Osteoblast (primary cell): ENCODE measurements around the gene PALS1. TPM values are rescaled to one million over a fixed set of nuclear protein-coding genes. Genes with fewer than 3 reads are reported as not detected.
A peak's percentile ranks its signal among the peaks of the same experiment; 100 is the strongest.

Experiments used
- DNase-seq: peaks from one replicate; pipeline ENCODE4 v3.0.0; 2011; ENCODE audit warnings: low spot score, mixed read lengths; ENCODE audit not compliant: insufficient read length; ENCODE audit errors: missing footprints
- H2AFZ ChIP-seq: 2 replicates; pipeline ENCODE4 v1.6.0; 2011; ENCODE audit warnings: mild to moderate bottlenecking, low read length
- H3K27ac ChIP-seq: 2 replicates; pipeline ENCODE4 v1.5.1; 2011; ENCODE audit warnings: mild to moderate bottlenecking, low read depth, low read length, moderate library complexity
- H3K27me3 ChIP-seq: 2 replicates; pipeline ENCODE4 v1.6.0; 2012; ENCODE audit warnings: mild to moderate bottlenecking, control low read depth, inconsistent platforms, low read length, moderate library complexity; ENCODE audit not compliant: insufficient read depth
- H3K36me3 ChIP-seq: 2 replicates; pipeline ENCODE4 v1.5.1; 2011; ENCODE audit warnings: mild to moderate bottlenecking, low read length, control low read depth, moderate library complexity; ENCODE audit not compliant: insufficient read depth
- H3K4me1 ChIP-seq: 2 replicates; pipeline ENCODE4 v1.5.1; 2011; ENCODE audit warnings: mild to moderate bottlenecking, low read length, control low read depth, moderate library complexity; ENCODE audit not compliant: insufficient read depth
- H3K4me2 ChIP-seq: 2 replicates; pipeline ENCODE4 v1.6.0; 2011; ENCODE audit warnings: mild to moderate bottlenecking, low read length; ENCODE audit not compliant: insufficient read depth
- H3K4me3 ChIP-seq: fragments of 200-600 bp; sonication (generic); 3 replicates; pipeline ENCODE4 v1.5.1; 2012; ENCODE audit warnings: mild to moderate bottlenecking, low read length, inconsistent platforms; ENCODE audit not compliant: insufficient read depth
- H3K79me2 ChIP-seq: 2 replicates; pipeline ENCODE4 v1.6.0; 2012; ENCODE audit warnings: mild to moderate bottlenecking, low read length, control low read depth, inconsistent platforms; ENCODE audit not compliant: insufficient read depth
- H3K9me3 ChIP-seq: 2 replicates; pipeline ENCODE4 v1.5.1; 2011; ENCODE audit warnings: low read depth, low read length, control low read depth
- H4K20me1 ChIP-seq: 2 replicates; pipeline ENCODE4 v1.6.0; 2012; ENCODE audit warnings: mild to moderate bottlenecking, low read length, control low read depth; ENCODE audit not compliant: insufficient read depth
- total RNA-seq: library from RNA; depleted of rRNA; stranded (reverse); fragments of >200 nt; gene quantifications from 2 replicates; pipeline ENCODE4 v1.2.3, GENCODE V29; 2012
- TF ChIP-seq, protein P1 (sequence below): IDR thresholded peaks from 2 replicates; pipeline ENCODE4 v1.5.1; 2011; ENCODE audit warnings: mild to moderate bottlenecking, low read depth, low read length, moderate library complexity; ENCODE audit errors: extremely low read depth

Gene PALS1
- total RNA-seq, 1 donor = 21.7 TPM

DNA sequence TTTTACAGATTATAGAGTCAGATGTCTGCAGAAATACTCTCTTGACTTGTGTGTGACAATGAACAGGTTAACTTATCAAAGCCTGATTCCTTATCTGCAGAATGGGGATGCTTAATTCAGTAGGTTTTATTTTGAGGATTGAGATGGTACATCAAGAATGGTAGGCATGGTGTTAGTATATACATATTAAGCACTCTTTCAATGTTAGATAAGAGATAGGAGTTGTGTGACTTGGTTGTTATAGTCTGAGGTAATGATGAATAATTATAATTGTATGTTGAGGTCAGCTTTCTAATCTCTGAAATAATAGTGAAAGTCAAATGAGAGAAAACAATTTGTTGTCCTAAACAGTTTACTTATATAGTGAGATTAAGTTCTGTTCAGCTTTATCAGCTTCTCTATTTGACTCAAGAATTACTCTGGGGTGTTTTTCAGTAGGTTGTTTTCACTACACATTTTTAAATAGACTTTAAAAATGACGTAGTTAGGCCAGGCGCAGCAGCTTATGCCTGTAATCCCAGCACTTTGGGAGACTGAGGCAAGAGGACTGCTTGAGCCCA is 11.9 kb downstream of the PALS1 start:
- DNase-seq = no peak
- no peak overlapping the region for H2AFZ ChIP-seq
- TF ChIP-seq, protein P1, sequence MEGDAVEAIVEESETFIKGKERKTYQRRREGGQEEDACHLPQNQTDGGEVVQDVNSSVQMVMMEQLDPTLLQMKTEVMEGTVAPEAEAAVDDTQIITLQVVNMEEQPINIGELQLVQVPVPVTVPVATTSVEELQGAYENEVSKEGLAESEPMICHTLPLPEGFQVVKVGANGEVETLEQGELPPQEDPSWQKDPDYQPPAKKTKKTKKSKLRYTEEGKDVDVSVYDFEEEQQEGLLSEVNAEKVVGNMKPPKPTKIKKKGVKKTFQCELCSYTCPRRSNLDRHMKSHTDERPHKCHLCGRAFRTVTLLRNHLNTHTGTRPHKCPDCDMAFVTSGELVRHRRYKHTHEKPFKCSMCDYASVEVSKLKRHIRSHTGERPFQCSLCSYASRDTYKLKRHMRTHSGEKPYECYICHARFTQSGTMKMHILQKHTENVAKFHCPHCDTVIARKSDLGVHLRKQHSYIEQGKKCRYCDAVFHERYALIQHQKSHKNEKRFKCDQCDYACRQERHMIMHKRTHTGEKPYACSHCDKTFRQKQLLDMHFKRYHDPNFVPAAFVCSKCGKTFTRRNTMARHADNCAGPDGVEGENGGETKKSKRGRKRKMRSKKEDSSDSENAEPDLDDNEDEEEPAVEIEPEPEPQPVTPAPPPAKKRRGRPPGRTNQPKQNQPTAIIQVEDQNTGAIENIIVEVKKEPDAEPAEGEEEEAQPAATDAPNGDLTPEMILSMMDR = no peak
- H3K4me3 ChIP-seq = no peak overlapping the region
- peaks cover 9% of the 10 kb centered on the region for H3K4me1 ChIP-seq
- no peaks in the 10 kb centered on the region for H3K27me3 ChIP-seq
- no peak overlapping the region for H3K4me2 ChIP-seq
- peaks cover 19% of the 10 kb centered on the region for H4K20me1 ChIP-seq
- H3K9me3 ChIP-seq = no peaks in the 10 kb centered on the region
- peaks cover 91% of the 10 kb centered on the region for H3K79me2 ChIP-seq
- H3K27ac ChIP-seq = no peak overlapping the region
- H3K36me3 ChIP-seq = peaks cover 4% of the 10 kb centered on the region

DNA sequence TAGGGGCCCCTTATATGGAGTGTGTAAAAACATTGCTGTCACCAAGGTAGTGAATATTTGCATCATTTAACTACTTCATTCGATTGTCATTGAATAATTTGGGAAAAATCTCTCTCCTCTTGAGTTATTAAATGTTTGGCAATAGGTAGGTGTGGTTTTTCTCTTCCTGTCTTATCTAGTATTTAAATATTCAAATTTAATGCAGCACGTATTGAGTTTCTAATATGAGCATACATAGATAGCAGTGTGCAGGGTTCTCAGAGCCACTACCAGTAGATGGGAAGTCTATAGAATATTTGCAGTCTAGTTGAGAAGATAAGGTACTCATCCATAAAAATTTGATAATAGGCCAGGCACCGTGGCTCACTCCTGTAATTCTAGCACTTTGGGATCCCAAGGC is 16.7 kb downstream of the PALS1 start:
- H3K27ac ChIP-seq = no peak overlapping the region
- peaks cover 2% of the 10 kb centered on the region for H3K4me1 ChIP-seq
- peaks cover 20% of the 10 kb centered on the region for H4K20me1 ChIP-seq
- TF ChIP-seq, protein P1 = no peak
- no peaks in the 10 kb centered on the region for H3K9me3 ChIP-seq
- no peak overlapping the region for H3K4me3 ChIP-seq
- peaks cover 81% of the 10 kb centered on the region for H3K79me2 ChIP-seq
- no peaks in the 10 kb centered on the region for H3K27me3 ChIP-seq
- H2AFZ ChIP-seq = no peak overlapping the region
- peaks cover 4% of the 10 kb centered on the region for H3K36me3 ChIP-seq
- H3K4me2 ChIP-seq = no peak overlapping the region
- DNase-seq = no peak

DNA sequence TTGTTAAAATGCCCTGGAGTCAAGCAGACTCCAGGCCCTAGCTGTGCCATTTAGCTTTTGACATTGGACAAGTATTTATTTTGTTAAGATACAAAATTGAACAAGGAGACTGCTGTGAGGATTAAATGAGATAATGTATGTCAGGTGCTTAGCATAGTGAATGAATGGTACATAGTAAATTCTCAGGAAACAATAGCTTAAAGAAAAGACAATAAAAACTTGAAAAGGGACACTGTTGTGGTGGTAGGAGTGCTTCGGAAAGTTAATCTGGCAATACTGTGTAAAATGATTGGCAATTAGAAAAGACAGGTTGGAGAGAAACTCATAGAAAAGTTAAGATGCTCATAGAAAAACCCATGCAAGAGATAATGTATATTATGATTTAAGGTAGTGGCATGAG is 19.7 kb downstream of the PALS1 start:
- H3K4me2 ChIP-seq = no peak overlapping the region
- no peak overlapping the region for H3K27ac ChIP-seq
- peaks cover 76% of the 10 kb centered on the region for H3K79me2 ChIP-seq
- no peak for DNase-seq
- no peak overlapping the region for H3K4me3 ChIP-seq
- H3K4me1 ChIP-seq = peaks cover 20% of the 10 kb centered on the region
- peaks cover 13% of the 10 kb centered on the region for H4K20me1 ChIP-seq
- H3K9me3 ChIP-seq = no peaks in the 10 kb centered on the region
- H2AFZ ChIP-seq = no peak overlapping the region
- TF ChIP-seq, protein P1 = no peak
- no peaks in the 10 kb centered on the region for H3K27me3 ChIP-seq
- H3K36me3 ChIP-seq = peaks cover 4% of the 10 kb centered on the region

DNA sequence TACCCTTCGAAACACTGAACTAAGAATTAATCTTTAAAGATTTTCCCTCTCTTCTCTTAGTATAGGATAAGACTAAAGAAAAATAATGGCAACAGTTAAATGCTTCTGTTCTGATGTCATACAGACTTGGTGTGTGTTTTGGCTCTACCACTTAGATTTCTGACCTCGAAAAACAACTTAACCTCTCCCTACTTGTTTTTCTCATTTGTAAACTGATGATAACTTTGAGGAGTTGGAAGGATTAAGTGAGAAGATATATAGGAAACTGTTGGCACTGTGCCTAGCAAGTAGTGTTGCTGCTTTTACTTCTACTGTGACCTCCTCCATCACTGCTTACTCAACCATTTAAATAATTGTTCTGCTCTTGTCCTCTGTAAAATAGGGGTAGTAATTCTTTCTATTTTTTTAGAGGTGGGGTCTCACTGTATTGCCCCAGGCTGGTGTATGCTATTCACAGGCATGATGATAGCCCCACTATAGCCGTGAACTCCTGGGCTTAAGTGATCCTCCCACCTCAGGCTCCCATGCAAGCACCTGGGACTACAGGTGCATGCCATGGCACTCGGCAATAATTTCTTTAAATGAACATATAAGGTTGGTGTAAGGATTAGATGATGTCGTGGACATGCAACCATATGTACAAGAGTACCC is 22.4 kb downstream of the PALS1 start:
- DNase-seq = peak; percentile 68
- TF ChIP-seq, protein P1 = no peak
- peaks cover 79% of the 10 kb centered on the region for H3K79me2 ChIP-seq
- peak overlapping the region; percentile 15 for H3K4me2 ChIP-seq
- H4K20me1 ChIP-seq = peaks cover 5% of the 10 kb centered on the region
- no peaks in the 10 kb centered on the region for H3K27me3 ChIP-seq
- H3K36me3 ChIP-seq = no peaks in the 10 kb centered on the region
- H3K27ac ChIP-seq = no peak overlapping the region
- H2AFZ ChIP-seq = no peak overlapping the region
- H3K4me3 ChIP-seq = no peak overlapping the region
- peaks cover 28% of the 10 kb centered on the region for H3K4me1 ChIP-seq
- no peaks in the 10 kb centered on the region for H3K9me3 ChIP-seq
